Activated CD8-positive, alpha-beta memory T cell treated with anti-CD3 and anti-CD28 coated beads for 48 hours (primary cell): ENCODE results near the gene ADAMTSL2.

Source experiments
- DNase-seq, 3 experiments: peaks; one replicate each; pipeline ENCODE4 v3.0.0-alpha.2; 2020; ENCODE audit warnings: low read depth in 2 of 3, low spot score in 2 of 3

Gene ADAMTSL2

DNA sequence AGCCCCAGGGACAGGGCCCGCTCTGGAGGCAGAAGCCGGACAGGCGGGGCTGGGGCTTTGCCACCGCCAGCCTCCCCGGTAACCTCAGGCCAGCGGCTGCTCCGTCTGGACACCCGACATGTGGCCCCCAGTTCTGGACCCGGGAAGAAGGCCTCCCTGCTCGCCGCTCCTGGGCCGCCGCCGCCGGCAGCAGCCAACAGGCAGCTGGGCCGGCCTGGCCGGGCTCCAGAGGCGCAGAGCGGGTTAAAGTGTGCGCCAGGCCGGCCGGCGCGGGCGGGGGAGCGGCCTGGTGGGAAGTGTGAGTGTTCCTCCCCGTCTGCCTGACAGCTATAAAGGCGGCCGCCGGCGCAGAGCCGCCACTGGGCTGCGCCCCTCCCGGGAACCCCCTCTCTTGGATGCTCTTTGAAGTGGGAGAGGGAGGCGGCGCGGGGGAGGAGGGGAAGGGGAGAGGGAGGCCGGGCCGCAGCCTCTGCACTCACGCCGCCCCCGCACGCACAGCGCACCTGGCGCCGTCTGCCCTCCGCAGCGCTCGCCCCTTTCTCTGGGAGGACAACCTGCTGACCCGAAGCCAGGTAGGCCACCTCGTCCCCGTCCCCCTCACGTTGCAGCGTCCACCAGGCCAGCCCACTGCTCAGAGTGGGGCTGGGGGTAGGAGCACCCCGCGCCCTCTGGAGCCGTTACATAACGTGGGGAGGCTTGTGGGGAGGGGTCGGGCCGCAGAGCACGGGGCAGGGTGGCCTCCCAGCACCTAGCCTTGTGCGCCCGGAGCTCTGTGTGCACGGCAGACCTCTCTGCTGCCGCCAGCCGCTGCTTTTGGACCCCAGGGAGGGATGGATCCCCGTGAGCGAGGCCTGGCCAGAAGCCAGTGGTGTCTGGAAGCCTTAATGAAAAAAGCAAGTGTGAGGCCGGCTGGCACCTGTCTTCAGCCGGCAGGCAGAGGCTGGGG is at the start of gene ADAMTSL2:
Gene ADAMTSL2 (plus strand): TSS at position 359 of the 946 bp plus-strand sequence. CDS start 2,009 bp downstream, outside the sequence.
- DNase-seq: peak in 1 of 3 experiments; percentile 12

GRCh38 chr9:133485531-133486260 is 48.8 kb upstream of the ADAMTSL2 start:
- DNase-seq: no peak

DNA sequence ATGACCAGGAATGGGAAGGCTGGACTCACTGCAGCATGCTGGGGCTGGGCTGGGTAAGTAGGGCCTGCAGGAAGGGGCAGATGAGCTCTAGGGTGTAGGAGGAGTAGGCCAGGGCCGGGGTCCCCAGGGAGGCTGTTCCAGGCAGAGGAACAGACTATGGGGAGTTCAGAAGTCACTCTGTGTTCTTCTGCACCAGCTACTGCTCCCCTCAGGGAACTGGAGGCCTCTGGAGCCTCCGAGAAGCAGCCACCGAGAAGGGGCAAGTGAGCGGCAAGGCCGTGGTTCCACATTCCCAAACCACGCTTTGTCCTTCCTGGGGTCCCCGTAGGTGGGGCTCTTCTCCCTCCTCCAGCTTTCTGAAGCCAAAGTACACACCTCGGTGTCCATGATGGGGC is 47.2 kb upstream of the ADAMTSL2 start:
- no peak for DNase-seq

DNA sequence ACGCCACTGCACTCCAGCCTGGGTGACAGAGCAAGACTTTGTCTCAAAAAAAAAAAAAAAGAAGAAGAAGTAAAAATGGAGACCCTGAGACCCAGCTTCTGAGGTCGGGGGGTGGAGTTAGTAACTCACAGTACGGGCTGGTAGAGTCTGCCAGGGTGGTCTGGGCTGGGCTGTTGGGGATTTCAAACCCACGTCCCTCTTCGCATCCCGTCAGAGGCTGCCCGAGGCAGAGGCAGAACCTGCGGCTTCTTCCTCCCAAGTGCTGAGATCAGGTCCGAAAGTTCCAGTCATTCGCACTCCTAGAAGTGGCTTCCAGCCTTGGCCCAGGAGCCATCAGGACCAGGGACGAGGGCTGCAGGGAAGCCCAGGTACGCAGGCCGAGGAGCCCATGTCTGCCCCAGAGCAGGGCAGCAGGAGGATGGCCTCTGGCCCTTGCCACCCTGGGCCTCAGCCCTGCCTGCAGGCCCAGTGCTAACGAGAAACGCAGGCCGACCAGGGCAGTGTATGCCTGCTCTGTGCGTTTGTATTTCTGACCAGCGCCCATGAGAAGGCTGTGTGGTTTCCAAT is 45.7 kb upstream of the ADAMTSL2 start:
- DNase-seq: no peak

DNA sequence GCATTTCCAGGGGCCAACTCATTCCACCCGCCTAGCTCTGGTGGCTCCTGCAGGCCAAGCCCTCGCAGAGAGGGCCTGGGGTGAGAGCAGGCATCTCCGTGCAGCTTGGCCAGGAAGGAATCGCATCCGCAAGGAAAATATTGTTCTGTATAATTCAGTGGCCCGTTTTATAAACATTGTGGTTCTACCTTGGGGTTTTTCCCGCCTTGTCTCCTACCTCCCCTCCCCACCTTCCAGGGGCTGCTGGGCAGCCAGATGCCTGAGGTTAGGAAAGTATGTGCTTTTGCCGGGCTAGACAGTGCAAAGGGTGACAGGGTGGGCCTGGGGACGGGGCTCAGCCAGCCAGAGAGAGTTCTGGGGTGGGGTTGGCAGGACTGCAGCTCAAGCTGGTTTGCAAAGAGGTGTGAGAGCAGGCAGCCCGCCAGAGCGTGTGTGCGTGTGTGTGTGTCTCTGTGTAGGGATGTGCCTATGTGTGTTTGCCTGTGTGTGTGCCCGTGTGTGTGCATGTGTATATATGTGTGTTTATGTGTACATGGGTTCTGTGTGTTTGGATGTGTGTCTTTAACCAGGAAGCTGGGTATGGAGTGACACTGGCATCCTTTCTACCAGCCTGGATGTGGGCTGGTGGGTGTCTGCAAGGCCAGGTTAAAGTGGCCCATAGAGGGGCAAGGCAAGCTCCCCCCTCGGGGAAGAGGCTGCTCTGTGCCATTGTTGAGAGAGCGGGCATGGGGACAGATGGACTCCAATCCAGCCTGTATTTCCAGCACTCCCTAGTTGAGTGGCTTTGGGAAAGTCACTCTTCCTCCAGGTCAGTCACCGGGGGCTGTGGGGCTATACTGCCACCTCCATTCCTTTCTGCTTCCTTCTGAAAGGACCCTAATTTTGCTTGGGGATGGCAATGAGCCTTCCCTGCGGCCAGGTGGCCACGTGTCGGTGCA is 45.0 kb upstream of the ADAMTSL2 start:
- no peak for DNase-seq

GRCh38 chr9:133490201-133490681 is 44.3 kb upstream of the ADAMTSL2 start:
- DNase-seq: no peak

GRCh38 chr9:133490865-133491655 is 43.4 kb upstream of the ADAMTSL2 start:
- DNase-seq: no peak

GRCh38 chr9:133491656-133491925 is 42.9 kb upstream of the ADAMTSL2 start:
- DNase-seq: no peak

- DNase-seq: no peak
These were observed 42.2 kb upstream of the ADAMTSL2 start for GRCh38 chr9:133492061-133493021.

GRCh38 chr9:133493428-133493827 is 41.1 kb upstream of the ADAMTSL2 start:
- no peak for DNase-seq

- DNase-seq: no peak
These were observed 40.5 kb upstream of the ADAMTSL2 start for GRCh38 chr9:133493845-133494540.

DNA sequence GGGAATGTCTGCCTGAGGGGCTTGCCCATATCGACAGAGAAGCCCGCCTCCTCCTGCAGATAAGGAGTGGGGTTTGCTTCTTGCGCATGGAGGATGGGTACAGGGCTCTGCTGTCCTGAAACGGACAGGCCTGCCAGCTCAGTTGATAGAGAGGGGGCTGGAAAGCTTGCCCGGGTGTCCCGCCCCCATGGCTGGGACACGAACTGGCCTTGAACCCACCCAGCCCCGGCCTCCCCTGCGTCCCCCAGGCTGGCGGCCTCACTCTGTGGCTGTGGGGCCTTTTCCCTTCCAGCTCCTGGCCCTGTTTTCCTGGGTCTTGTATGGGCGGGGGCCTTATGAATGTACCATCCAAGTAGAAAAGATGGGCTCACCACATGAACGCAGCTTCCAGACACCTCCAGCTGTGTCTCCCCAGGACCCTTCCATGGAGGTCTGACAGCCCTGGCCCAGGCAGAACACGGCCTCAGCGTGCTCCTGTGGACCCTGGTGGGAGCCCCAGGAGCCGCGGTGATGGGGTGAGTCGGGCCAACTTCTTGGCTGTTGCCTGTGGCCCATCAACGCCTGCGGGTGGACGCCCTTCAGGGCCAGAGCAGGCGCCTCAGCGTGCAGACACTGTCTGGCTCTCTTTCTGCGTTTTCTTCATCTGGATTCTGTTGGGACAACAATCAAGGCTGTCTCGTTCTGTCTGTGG is 39.7 kb upstream of the ADAMTSL2 start:
- no peak for DNase-seq

DNA sequence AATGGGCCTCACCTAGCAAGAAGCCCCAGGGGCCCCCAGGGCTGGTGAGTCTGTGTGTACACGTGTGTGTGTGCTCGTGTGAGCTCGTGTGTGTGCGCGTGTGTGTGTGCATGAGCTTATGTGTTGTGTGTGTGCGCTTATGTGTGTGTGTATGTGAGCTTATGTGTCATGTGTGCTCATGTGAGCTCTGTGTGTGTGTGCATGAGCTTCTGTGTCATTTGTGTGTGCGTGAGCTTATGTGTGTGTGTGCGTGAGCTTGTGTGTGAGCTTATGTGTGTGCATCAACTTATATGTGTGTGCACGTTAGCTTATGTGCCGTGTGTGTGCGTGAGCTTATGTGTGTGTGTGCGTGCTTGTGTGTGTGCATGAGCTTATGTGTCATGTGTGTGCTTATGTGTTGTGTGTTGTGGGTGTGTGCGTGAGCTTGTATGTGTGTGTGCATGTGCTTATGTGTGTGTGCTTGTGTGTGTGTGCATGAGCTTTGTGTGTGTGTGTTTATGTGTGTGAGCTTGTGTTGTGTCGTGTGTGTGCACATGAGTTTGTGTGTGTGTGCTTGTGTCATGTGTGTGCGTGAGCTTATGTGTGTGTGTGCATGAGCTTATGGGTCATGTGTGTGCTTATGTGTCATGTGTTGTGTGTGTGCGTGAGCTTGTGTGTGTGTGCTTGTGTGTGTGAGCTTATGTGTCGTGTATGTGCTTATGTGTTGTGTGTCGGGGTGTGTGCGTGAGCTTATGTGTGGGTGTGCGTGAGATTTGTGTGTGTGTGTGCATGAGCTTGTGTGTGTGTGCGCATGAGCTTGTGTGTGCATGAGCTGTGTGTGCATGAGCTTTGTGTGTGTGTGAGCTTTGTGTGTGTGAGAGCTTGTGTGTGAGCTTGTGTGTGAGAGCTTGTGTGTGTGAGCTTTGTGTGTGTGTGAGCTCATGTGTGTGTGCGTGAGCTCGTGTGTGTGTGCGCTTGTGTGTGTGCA is 38.9 kb upstream of the ADAMTSL2 start:
- no peak for DNase-seq

DNA sequence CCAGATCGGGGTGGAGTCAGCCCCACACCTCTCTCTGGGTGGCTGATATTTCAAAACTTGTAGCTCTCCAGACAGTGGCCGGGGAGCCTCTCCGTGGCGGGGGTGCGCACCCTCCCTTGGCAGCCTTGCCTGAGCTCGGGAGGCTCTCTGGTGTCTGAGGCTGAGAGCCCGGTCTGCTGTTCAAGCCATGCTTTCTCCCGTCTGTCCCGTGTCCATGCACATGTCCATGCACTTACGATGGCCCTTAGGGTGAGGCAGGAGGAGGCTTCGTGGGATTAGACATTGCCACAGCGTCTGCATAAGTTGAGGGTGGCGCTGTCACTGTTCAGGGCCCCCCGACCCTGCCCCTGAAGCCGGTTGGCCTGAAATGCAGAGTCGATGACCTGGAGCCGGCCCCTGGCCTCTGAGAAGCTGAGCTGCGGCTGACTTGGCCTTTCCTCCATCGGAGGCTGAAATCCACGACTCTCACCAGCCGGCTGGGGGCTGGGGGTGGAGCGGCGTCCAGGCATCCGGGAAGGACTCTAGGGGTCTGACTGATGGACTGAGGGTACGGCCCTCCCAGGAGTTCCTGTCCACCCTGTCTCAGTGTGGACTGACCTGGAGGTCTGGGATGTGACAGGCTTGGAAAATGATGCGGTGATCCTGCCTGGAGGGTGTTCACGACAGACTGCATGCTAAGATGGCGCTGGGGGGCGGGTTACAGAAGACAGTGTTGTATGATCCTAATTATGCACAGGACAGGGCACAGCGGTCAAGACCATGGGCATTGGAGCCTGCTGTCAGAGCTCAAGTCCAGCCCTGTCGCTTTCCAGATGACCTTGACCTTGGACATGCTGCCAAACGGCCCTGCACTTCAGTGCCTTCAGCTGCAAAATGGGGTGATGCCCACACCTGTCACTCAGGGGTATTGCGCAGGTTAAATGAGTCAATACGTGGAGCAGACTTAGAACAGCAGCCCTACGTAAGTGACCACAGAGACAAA is 37.4 kb upstream of the ADAMTSL2 start:
- no peak for DNase-seq

GRCh38 chr9:133499132-133499891 is 35.2 kb upstream of the ADAMTSL2 start:
- DNase-seq: no peak
